Mucosa of gallbladder (tissue), 1 donor: ENCODE measurements around the gene DENND2A. TPM values are rescaled to one million over a fixed set of nuclear protein-coding genes. Genes with fewer than 3 reads are reported as not detected.
"Not testable (repeated sequence)": the region's sequence is repeated elsewhere in the genome, so short reads cannot be mapped to it uniquely, and the experiment has no call there.

ENCODE experiments used
- DNase-seq: peaks from one replicate; pipeline ENCODE4 v3.0.0-alpha.2; 2020; ENCODE audit warnings: low spot score
- total RNA-seq: library from RNA; stranded (reverse); gene quantifications from one replicate; pipeline ENCODE4 v1.2.1, GENCODE V29; 2021
- donor health status: DM: no; HTN: no; CAD: no.

The DENND2A gene
- total RNA-seq, 1 donor from 2014 or later: 14.0 TPM

DNA sequence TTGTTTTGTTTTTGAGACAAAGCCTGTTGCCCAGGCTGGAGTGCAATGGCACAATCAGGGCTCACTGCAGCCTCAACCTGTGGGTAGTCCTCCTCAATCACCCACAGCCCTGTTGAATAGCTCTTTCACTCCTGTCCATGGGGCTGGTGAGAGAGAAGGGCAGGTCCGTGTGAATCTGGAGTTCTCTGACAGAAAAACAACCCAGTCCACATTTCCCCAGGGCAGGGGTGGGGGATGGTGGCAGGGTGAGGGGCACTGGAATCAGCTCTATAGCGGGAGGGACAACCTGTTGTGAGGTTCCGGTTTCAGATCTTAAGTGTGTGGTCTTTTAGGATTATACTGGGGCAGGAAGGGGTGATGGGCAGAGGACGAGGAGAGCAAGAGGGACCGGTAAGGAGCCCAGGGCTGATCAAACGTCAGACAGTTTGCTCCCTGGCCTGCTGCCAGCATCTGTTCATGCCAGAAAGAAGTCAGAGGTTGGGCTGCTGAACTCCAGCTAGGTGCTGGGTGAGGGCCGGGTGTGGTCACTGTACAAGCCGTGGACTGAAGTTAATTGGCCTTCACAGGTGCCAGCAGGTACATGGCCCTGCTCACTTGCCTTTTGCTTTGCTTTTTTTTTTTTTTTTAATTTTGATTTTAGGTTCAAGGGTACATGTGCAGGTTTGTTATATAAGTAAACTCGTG, 128.2 kb downstream of the DENND2A start:
- DNase-seq: peak; percentile 85

DNA sequence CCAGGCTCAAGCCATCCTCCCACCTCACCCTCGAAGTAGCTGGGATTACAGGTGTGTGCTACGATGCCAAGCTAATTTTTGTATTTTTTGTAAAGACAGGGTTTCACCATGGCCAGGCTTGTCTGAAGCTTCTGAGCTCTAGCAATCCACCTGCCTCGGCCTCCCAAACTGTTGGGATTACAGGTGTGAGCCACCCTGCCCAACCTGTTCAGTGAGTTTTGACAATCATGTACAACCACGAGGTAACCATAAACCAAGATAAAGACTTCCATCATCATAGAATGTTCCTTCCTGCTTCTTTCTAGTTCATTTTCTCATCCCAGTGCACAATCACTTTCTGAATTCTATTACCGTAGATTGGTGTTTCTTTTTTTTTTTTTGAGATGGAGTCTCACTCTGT, 130.8 kb downstream of the DENND2A start:
- peak; percentile 18 for DNase-seq

DNA sequence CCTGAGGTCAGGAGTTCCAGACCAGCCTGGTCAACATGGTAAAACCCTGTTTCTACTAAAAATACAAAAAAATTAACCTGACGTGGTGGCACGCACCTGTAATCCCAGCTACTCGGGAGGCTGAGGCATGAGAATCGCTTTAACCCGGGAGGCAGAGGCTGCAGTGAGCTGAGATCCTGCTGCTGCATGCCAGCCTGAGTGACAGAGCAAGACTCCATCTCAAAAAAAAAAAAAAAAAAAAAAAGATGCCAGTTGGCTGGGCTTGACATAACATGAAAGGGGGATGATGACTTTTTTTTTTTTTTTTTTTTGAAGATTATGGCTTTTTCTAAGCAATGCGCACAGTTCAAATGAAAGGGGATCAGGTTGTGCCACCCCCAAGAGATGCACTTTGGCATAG, 133.1 kb downstream of the DENND2A start:
- DNase-seq: not testable (repeated sequence)

GRCh38 chr7:140506788-140507464, 133.7 kb downstream of the DENND2A start:
- peak; percentile 22 for DNase-seq

DNA sequence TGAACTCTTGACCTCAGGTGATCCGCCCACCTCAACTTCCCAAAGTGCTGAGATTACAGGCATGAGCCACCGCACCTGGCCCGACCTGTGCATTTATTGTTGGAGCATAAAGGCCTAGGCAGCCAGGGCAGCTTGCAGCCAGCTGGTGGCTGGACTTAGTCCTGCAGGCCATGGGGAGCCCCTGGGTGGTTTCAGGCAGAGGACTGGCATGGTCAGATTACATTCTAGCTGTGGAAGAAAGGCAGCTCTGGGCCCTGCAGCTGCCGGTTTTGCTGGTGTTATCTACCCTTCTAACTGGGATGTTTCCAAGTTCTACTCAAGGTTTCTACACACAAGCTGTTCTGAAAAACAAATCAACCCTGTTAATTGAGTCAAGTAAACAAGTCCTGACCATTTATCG, 138.6 kb downstream of the DENND2A start:
- DNase-seq: no peak

DNA sequence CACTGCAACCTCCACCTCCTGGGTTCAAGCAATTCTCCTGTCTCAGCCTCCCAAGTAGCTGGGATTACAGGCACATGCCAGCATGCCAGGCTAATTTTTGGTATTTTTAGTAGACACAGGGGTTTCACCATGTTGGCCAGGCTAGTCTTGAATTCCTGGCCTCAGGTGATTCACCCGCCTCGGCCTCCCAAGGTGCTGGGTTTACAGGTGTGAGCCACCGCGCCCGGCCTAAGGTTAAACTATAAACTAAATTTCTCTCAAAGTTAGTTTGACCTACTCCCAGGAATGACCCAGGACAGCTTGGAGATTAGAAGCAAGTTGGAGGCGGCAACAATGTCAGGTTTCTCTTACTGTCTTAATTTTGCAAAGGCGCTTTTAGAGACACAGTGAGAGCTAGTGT, 142.8 kb downstream of the DENND2A start:
- not testable (repeated sequence) for DNase-seq

GRCh38 chr7:140497241-140497769, 143.3 kb downstream of the DENND2A start:
- no peak for DNase-seq

GRCh38 chr7:140495514-140496097, 145.0 kb downstream of the DENND2A start:
- no peak for DNase-seq

DNA sequence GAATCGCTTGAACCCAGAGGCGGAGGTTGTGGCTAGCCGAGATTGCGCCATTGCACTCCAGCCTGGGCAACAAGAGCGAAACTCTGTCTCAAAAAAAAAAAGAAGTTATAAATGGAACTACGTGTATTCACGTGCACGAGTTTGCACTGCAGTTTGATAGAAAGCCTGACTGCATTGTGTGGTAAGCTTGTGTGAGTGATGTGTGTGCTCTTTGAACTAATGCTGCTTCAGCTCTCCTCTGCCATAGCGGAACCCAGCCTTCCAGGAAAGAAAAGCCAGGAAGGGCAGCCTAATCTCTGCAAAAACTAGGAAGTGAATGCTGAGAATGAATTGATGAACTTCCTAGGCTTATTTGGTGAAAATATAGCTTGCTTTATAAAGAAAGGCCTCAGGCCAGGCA, 145.7 kb downstream of the DENND2A start:
- DNase-seq: no peak

DNA sequence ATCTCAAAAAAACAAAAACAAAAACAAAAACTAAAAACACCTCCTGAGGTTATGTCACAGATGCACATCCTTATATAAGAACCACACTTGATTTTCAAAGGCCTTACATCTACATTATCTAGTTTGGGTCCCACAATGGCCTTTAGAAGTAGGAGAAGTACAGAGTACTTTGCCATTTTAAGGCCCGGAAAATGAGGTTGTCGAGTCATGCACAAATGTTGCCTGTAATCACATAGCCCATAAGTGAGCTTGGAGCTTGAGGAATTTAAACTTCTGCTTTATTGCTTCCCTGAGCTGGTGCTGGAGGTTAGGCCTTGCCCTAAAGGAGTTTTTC, 151.6 kb downstream of the DENND2A start:
- DNase-seq: no peak

DNA sequence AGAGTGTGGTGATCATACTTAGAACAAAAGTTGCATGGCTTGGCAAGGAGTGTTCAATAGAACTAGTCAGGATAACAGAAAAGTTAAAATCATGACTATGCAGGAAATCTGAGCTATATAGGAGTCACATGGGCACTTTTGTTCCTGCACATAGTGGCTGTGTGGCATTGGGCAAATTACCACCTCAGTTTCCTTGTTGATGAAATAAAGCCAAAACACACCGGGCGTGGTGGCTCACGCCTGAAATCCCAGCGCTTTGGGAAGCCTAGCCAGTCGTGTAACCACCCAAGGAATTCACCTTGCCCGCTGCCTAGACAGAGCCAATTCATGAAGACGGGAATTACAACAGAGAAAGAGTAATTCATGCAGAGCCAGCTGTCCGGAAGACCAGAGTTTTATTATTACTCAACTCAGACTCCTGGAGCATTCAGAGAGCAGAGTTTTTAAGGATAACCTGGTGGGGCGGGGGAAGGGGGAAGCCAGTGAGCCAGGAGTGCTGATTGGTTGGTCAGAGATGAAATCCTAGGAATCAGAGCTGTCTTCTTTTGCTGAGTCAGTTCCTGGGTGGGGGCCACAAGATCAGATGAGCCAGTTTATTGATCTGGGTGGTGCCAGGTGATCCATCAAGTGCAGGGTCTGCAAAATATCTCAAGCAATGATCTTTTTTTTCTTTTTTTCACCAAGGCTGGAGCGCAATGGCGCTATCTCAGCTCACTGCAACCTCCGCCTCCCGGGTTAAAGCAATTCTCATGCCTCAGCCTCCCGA, 154.9 kb downstream of the DENND2A start:
- DNase-seq: no peak

- DNase-seq: no peak
Measured at GRCh38 chr7:140484951-140485499, 155.6 kb downstream of the DENND2A start.

- DNase-seq: no peak
Measured at GRCh38 chr7:140484479-140484878, 156.1 kb downstream of the DENND2A start.

- DNase-seq: no peak
Measured at GRCh38 chr7:140479739-140480084, 160.9 kb downstream of the DENND2A start.

DNA sequence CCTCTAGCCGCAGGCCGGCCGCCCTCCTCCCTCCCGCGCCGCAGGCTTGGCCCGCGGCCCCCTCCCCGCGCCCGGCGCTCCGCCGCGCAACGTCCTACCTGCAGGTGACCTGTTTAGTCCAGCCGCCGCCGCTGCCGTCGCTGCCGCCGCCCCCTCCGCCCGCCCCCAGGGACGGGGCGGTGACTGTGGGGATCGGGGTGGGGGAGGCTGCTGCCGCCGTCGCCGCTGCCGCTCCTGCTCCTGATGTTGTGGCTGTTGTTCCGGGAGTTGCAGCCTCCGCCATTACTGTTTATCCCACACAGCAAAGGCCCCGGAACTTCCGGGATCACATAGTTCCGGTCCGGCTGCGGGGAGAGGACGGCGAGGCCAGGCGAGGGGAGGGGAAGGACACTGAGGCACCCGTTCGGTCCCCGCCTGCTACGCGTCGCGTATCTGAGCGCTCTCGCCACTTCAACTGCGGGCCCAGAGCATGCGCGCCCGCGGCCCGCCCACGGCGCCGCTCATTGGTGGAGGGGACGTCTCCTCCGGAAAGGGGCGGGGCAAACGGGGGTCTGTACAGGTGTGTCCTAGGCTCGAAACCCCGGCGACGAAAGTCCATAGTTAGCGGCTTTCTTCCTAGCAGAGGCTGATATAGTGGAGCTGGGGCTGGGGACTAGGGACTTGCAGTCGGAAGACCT, 161.4 kb downstream of the DENND2A start, which contains the start of gene MKRN1:
Gene MKRN1, minus strand, starts transcription at position 444 of the 677 bp plus-strand sequence. Its CDS starts 161 bp downstream, at position 283.
- DNase-seq: peak; percentile 95

DNA sequence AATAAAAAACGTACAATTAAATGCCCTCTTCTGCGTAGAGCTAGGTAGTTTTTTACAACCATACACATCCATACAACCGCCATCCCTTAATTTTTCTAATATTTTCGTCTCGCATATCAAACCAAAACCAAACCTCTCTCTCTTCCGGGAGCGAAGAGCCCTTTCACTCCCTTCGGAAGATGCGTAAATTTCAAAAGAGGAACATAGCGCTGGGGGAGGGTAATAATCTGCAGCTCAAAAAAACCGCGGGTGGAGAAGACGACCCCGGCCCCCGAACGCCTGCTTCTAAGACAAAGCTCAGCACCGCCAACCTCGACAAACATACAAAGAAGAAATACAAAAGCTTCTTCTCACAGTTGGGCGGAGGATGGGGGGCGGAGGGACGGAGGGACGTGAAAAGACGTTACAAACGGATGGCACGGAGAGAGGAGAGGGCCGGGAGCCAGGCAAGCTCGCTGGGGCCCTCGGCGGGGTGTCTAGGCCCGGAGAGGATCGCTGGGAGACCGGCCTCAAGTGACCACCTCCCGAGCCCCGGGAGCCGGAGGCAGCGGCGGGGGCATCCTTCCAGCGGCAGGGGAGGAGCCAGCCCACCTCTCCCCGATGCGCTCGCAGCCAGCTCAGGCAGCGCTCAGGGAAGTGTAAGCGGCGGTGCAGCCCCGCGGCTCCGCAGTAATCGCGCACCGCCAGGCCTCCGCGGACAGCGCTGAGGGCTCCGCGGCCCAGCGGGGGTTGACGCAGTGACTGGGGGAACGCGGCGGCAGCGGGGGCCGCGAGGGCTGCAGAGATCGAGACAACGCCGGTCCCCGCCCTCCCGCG, 162.2 kb downstream of the DENND2A start:
- DNase-seq: peak; percentile 11

DNA sequence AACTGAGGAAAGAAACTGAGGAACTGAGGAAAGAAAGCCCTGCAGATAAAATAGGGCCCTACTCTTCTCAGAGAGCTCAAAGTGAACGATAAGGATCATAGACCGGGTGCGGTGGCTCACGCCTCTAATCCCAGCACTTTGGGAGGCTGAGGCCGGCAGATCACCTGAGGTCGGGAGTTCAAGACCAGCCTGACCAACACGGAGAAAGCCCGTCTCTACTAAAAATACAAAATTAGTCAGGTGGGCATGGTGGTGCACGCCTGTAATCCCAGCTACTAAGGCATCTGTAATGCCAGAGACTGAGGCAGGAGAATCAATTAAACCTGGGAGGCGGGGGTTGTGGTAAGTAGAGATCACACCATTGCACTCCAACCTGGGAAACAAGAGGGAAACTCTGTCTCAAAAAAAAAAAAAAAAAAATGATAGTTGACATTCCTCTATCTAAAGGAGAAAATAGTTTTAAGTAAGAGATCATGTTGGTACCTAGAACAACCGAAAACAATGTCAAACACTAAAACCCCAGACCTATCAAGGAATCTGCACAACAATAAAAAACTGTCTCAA, 163.8 kb downstream of the DENND2A start:
- DNase-seq: no peak

GRCh38 chr7:140475747-140476333, 164.8 kb downstream of the DENND2A start:
- peak; percentile 32 for DNase-seq
